HepG2 (cell line): ENCODE data around the gene APRT. TPM values are rescaled to one million over a fixed set of nuclear protein-coding genes. Genes with fewer than 3 reads are reported as not detected.

Source experiments
- CHD2 ChIP-seq: IDR thresholded peaks from 2 replicates; pipeline ENCODE4 v1.6.1; 2011; ENCODE audit warnings: low read depth, low read length, improper control_type of control experiment
- HOXA5 ChIP-seq: sonication (generic); formaldehyde crosslinking; IDR thresholded peaks from 2 replicates; pipeline ENCODE4 v1.4.0; 2020; ENCODE audit warnings: missing genetic modification reagents
- KLF6 ChIP-seq: IDR thresholded peaks from 2 replicates; pipeline ENCODE4 v1.8.0; 2016; ENCODE audit warnings: missing biosample characterization, missing genetic modification reagents
- NFIC ChIP-seq: IDR thresholded peaks from 2 replicates; pipeline ENCODE4 v1.6.1; 2012; ENCODE audit warnings: mild to moderate bottlenecking, low read length, inconsistent platforms
- RCOR2 ChIP-seq: IDR thresholded peaks from 2 replicates; pipeline ENCODE4 v1.6.1; 2016; ENCODE audit warnings: missing biosample characterization, missing genetic modification reagents
- YY1 ChIP-seq: IDR thresholded peaks from 2 replicates; pipeline ENCODE4 v1.6.1; 2011; ENCODE audit warnings: low read length, low read depth, moderate library complexity, mild to moderate bottlenecking; ENCODE audit not compliant: insufficient read depth, insufficient replicate concordance
- ZFP36L1 ChIP-seq: sonication (generic); formaldehyde crosslinking; IDR thresholded peaks from 2 replicates; pipeline ENCODE4 v1.8.0; 2022; ENCODE audit warnings: mild to moderate bottlenecking, missing genetic modification reagents, moderate library complexity
- ZNF292 ChIP-seq: sonication (generic); formaldehyde crosslinking; IDR thresholded peaks from 2 replicates; pipeline ENCODE4 v1.8.1; 2022; ENCODE audit warnings: mild to moderate bottlenecking, low read depth, missing genetic modification reagents, borderline replicate concordance
- ZNF354B ChIP-seq: sonication (generic); formaldehyde crosslinking; IDR thresholded peaks from 2 replicates; pipeline ENCODE4 v1.8.0; 2022; ENCODE audit warnings: mild to moderate bottlenecking, missing genetic modification reagents
- ZNF564 ChIP-seq: sonication (generic); formaldehyde crosslinking; IDR thresholded peaks from 2 replicates; pipeline ENCODE4 v1.8.1; 2023; ENCODE audit warnings: mild to moderate bottlenecking, missing genetic modification reagents
- ZNF570 ChIP-seq: sonication (generic); formaldehyde crosslinking; IDR thresholded peaks from 2 replicates; pipeline ENCODE4 v1.4.0; 2020; ENCODE audit warnings: mild to moderate bottlenecking, missing genetic modification reagents, borderline replicate concordance
- ZNF777 ChIP-seq: sonication (generic); formaldehyde crosslinking; IDR thresholded peaks from 2 replicates; pipeline ENCODE4 v1.4.0; 2020; ENCODE audit warnings: missing genetic modification reagents
- ZNF792 ChIP-seq: IDR thresholded peaks from 2 replicates; pipeline ENCODE4 v1.6.1; 2016
- polyA plus RNA-seq, 8 experiments: library from polyadenylated mRNA; depleted of rRNA in 3 of 8; stranded (reverse) in 7 of 8; unstranded in 1 of 8; fragments of >200 nt; fragmentation: Illumina TruSeq in 4 of 8; extraction: Trizol in 4 of 8; gene quantifications; 2 replicates each; pipeline versions ENCODE4 v1.2.1 to v1.2.3, GENCODE V29; 2011 to 2016; ENCODE audit warnings: low read depth in 4 of 8, missing spikeins in 1 of 8, mixed read lengths in 1 of 8; ENCODE audit not compliant: insufficient read depth in 1 of 8
- total RNA-seq, 5 experiments: library from RNA; depleted of rRNA; stranded (reverse); fragments of >200 nt; fragmentation: Illumina TruSeq; extraction: Trizol; gene quantifications; 2 replicates each; pipeline ENCODE4 v1.2.3, GENCODE V29; 2016; ENCODE audit warnings: low read depth in 1 of 5
- TF ChIP-seq, protein P1 (sequence below): sonication (generic); formaldehyde crosslinking; IDR thresholded peaks from 2 replicates; pipeline ENCODE4 v1.5.0; 2020; ENCODE audit warnings: mild to moderate bottlenecking, missing genetic modification reagents, moderate library complexity
- TF ChIP-seq, protein P2 (sequence below): sonication (generic); formaldehyde crosslinking; IDR thresholded peaks from 2 replicates; pipeline ENCODE4 v1.4.0; 2020; ENCODE audit warnings: mild to moderate bottlenecking, low read depth, missing genetic modification reagents
- TF ChIP-seq, protein P3 (sequence below): sonication (generic); formaldehyde crosslinking; IDR thresholded peaks from 2 replicates; pipeline ENCODE4 v1.5.0; 2020; ENCODE audit warnings: mild to moderate bottlenecking, missing genetic modification reagents

APRT gene
- total and polyA plus RNA-seq, 2 of the 13 experiments (the other 11 are each of a cell fraction or from before 2014, with no cell fraction given) = 155 to 242 TPM

DNA sequence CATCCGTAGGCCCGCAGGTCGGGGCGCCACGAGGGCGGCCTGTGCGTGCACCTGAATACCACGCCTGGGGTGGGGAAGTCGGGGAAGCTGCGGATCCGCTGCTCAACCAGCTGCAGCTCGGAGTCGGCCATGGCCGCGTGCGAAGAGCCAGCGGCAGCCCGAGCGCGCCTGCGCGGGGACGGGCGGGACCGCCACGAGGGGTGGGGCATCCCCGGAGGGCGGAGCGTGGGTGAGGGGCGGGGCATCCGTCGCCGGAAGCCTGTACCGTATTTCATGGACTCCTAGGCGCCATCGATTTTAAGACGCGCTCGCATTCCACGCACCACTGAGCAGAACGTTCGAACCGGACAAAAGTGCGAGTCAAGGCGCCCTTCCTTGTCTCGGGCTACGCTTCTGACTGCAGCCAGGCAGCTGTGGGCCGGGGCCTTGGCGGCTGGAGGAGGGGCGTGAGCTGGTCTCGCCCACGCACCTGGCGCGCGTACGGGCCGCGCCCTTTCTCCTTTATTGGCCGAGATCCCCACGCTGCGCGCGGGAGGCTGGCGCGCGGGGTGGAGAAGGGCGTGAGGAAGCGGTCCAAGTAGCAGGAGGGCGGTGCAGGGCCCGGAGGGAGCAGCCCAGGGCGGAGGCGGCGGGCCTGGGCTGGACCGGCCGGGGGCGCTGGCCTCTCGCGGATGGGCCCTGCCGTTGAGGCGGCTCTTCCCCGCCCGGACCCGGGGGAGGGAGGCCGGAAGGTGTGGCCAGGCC is at the start of gene APRT (continued):
- TF ChIP-seq, protein P1, sequence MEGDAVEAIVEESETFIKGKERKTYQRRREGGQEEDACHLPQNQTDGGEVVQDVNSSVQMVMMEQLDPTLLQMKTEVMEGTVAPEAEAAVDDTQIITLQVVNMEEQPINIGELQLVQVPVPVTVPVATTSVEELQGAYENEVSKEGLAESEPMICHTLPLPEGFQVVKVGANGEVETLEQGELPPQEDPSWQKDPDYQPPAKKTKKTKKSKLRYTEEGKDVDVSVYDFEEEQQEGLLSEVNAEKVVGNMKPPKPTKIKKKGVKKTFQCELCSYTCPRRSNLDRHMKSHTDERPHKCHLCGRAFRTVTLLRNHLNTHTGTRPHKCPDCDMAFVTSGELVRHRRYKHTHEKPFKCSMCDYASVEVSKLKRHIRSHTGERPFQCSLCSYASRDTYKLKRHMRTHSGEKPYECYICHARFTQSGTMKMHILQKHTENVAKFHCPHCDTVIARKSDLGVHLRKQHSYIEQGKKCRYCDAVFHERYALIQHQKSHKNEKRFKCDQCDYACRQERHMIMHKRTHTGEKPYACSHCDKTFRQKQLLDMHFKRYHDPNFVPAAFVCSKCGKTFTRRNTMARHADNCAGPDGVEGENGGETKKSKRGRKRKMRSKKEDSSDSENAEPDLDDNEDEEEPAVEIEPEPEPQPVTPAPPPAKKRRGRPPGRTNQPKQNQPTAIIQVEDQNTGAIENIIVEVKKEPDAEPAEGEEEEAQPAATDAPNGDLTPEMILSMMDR (CRISPR knock-in tag) = peak; percentile 55
- TF ChIP-seq ZNF292 (CRISPR knock-in tag) (0 out of 2 replicates have a peak, but pooled peaks have one; percentile 39), RCOR2 (CRISPR knock-in tag) (peak; percentile 66), YY1 (peak; percentile 93), ZNF777 (CRISPR knock-in tag) (peak; percentile 60), ZNF792 (CRISPR knock-in tag) (peak; percentile 34), KLF6 (CRISPR knock-in tag) (peak; percentile 4; the same call in 1 of the 2 replicates), ZNF570 (no peak), NFIC (no peak), CHD2 (0 out of 2 replicates have a peak, but pooled peaks have one; percentile 2), ZNF354B (peak; percentile 17; the same call in 1 of the 2 replicates), HOXA5 (no peak; the same call in 1 of the 2 replicates), ZFP36L1 (CRISPR knock-in tag) (peak; percentile 79), ZNF564 (peak; percentile 75; the same call in 1 of the 2 replicates)
- TF ChIP-seq, protein P2, sequence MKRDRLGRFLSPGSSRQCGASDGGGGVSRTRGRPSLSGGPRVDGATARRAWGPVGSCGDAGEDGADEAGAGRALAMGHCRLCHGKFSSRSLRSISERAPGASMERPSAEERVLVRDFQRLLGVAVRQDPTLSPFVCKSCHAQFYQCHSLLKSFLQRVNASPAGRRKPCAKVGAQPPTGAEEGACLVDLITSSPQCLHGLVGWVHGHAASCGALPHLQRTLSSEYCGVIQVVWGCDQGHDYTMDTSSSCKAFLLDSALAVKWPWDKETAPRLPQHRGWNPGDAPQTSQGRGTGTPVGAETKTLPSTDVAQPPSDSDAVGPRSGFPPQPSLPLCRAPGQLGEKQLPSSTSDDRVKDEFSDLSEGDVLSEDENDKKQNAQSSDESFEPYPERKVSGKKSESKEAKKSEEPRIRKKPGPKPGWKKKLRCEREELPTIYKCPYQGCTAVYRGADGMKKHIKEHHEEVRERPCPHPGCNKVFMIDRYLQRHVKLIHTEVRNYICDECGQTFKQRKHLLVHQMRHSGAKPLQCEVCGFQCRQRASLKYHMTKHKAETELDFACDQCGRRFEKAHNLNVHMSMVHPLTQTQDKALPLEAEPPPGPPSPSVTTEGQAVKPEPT = peak; percentile 80
- TF ChIP-seq, protein P3, sequence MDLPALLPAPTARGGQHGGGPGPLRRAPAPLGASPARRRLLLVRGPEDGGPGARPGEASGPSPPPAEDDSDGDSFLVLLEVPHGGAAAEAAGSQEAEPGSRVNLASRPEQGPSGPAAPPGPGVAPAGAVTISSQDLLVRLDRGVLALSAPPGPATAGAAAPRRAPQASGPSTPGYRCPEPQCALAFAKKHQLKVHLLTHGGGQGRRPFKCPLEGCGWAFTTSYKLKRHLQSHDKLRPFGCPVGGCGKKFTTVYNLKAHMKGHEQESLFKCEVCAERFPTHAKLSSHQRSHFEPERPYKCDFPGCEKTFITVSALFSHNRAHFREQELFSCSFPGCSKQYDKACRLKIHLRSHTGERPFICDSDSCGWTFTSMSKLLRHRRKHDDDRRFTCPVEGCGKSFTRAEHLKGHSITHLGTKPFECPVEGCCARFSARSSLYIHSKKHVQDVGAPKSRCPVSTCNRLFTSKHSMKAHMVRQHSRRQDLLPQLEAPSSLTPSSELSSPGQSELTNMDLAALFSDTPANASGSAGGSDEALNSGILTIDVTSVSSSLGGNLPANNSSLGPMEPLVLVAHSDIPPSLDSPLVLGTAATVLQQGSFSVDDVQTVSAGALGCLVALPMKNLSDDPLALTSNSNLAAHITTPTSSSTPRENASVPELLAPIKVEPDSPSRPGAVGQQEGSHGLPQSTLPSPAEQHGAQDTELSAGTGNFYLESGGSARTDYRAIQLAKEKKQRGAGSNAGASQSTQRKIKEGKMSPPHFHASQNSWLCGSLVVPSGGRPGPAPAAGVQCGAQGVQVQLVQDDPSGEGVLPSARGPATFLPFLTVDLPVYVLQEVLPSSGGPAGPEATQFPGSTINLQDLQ (CRISPR knock-in tag) = peak; percentile 16; the same call in 1 of the 2 replicates
